ENCODE results near the gene PRR20D.
"Not testable (repeated sequence)": the region's sequence is repeated elsewhere in the genome, so short reads cannot be mapped to it uniquely, and the experiment has no call there.

The PRR20D gene

DNA sequence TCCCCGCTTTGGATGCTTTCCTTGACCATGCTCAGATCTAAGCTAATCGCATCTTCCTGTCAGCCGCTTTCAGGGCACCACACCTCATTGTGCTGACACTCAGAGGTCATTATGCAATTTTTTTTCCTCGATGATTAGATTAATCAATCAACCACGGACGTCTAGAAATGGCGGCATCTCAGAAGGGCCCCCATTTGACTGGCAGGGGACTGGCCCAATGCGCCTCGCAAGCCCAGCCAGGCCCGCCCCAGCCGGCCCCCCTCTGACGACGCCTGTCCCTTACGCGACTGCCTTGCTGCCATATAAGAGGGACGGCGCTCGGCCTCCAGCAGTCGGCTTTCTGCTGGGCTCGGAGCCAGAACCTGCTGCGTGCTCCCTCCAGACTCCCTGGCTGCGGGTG lies at the start of gene PRR20D:
Gene PRR20D (plus strand): TSS at position 301 of the 400 bp plus-strand sequence. CDS start 387 bp downstream, outside the sequence.
- not testable (repeated sequence) for DNase-seq (ENCODE audit: low read depth in 2 of 2)

- DNase-seq (ENCODE audit: low read depth in 2 of 2), result no peak
Observed at GRCh38 chr13:57114945-57115344, 45.5 kb upstream of the PRR20D start.

GRCh38 chr13:57123681-57124080 lies 36.8 kb upstream of the PRR20D start:
- DNase-seq (ENCODE audit: low read depth in 2 of 2), result no peak

DNA sequence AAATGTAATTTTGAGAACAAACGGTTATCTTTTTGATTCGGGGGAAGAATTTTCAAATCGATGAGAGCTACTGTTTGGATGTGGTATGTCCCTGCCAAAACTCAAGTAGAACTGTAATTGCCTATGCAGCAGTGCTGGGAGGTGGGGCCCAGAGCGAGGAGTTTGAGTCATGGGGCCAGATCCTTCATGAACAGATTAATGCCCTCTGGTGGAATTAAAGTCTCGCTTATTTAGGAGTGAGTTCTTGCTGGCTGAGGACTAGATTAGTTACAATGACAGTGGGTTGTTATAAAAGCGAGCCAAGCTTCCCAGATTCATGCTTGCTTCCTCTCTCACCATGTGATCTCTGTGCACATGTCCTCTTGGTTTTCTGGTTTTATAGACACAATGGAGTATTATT lies 31.5 kb upstream of the PRR20D start:
- no peak for DNase-seq (ENCODE audit: low read depth in 2 of 2)

DNA sequence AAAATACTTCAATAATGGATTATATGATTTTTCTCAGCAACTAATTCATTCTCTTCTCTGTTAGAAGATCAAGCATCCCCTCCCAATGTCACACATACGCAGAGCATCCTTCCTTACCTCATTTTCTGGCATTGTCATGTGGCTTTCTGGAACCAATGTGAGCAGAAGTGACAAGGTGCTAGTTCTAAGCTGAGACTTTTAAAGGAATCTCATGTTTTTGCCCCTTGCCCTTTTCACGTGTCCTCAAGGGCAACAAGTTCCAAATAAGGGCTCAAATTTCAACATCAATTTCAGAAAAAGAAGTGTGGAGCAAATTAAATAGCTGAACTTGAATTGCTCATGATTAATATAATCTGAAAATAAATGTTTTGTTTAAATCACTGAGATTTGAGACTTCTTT lies 24.3 kb upstream of the PRR20D start:
- DNase-seq (ENCODE audit: low read depth in 2 of 2), result no peak

DNA sequence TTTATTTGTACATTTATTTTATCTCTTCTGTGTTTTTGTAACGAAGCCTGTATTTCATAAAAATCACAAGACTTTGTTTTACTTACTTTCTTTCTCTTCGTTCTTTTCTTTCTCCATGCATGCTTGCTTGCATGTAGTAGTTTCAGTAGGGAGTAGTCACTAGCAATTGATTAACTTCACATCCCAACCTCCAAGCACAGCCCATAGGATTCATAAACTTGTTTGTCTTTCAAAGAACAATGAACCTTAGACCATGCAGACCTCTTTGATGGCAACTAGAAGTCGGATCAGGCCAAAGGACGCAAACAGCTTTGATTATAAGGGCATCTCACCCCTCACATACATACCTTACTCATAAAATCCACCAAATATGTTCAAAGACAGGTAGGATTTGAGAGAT lies 22.8 kb upstream of the PRR20D start:
- no peak for DNase-seq (ENCODE audit: low read depth in 2 of 2)

- DNase-seq (ENCODE audit: low read depth in 2 of 2), result no peak
Observed at GRCh38 chr13:57138988-57139387, 21.4 kb upstream of the PRR20D start.

DNA sequence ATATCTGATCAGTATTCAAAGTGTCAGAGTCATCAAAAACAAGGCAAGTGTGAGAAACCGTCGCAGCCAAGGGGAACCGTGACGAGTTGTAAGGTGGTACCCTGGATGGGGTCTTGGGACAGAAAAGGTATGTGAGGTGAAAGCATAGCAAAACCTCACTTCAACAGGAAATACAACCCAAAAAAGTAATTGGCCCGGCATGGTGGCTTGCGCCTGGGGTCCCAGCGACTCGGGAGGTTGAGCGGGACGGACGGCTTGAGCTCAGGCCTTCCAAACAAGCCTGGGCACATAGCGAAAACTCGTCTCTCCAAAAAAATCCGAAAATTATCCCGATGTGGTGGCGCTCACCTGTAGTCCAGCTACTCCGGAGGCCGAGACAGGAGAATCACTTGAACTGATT lies 20.7 kb upstream of the PRR20D start:
- not testable (repeated sequence) for DNase-seq (ENCODE audit: low read depth in 2 of 2)

- not testable (repeated sequence) for DNase-seq (ENCODE audit: low read depth in 2 of 2)
Observed at GRCh38 chr13:57140235-57140968, 20.0 kb upstream of the PRR20D start, which contains the start of gene PRR20A. Gene PRR20A, plus strand, starts transcription at chr13:57140918. Its CDS starts 387 bp downstream, at chr13:57141305.

DNA sequence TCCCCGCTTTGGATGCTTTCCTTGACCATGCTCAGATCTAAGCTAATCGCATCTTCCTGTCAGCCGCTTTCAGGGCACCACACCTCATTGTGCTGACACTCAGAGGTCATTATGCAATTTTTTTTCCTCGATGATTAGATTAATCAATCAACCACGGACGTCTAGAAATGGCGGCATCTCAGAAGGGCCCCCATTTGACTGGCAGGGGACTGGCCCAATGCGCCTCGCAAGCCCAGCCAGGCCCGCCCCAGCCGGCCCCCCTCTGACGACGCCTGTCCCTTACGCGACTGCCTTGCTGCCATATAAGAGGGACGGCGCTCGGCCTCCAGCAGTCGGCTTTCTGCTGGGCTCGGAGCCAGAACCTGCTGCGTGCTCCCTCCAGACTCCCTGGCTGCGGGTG lies 13.2 kb upstream of the PRR20D start, which contains the start of gene PRR20B:
Gene PRR20B (plus strand): TSS at position 301 of the 400 bp plus-strand sequence. CDS start 387 bp downstream, outside the sequence.
- DNase-seq (ENCODE audit: low read depth in 2 of 2), result not testable (repeated sequence)

DNA sequence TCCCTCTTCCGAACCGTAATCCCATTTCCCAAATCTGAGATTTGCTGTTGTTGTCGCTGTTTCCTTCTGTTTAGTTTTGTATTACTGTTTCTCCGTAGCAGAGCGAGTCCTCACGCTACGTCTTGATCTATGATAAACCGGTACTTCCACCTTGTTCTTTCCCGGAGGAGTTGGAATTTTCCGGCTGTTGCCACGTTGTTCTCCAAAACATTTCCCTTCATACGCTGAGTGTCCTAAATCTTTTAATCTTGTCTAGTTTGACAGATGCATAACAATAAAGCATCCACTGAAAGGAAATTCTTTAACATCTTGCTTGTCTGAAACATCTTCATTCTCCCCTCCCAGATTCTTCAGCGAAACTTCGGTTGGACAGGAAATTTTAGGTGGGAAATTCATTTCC lies 12.3 kb upstream of the PRR20D start:
- not testable (repeated sequence) for DNase-seq (ENCODE audit: low read depth in 2 of 2)

DNA sequence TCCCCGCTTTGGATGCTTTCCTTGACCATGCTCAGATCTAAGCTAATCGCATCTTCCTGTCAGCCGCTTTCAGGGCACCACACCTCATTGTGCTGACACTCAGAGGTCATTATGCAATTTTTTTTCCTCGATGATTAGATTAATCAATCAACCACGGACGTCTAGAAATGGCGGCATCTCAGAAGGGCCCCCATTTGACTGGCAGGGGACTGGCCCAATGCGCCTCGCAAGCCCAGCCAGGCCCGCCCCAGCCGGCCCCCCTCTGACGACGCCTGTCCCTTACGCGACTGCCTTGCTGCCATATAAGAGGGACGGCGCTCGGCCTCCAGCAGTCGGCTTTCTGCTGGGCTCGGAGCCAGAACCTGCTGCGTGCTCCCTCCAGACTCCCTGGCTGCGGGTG lies 6.7 kb upstream of the PRR20D start, which contains the start of gene PRR20C:
Gene PRR20C (plus strand): TSS at position 301 of the 400 bp plus-strand sequence. CDS start 387 bp downstream, outside the sequence.
- DNase-seq (ENCODE audit: low read depth in 2 of 2), result not testable (repeated sequence)

DNA sequence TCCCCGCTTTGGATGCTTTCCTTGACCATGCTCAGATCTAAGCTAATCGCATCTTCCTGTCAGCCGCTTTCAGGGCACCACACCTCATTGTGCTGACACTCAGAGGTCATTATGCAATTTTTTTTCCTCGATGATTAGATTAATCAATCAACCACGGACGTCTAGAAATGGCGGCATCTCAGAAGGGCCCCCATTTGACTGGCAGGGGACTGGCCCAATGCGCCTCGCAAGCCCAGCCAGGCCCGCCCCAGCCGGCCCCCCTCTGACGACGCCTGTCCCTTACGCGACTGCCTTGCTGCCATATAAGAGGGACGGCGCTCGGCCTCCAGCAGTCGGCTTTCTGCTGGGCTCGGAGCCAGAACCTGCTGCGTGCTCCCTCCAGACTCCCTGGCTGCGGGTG lies 6.5 kb downstream of the PRR20D start, which contains the start of gene PRR20E:
Gene PRR20E (plus strand): TSS at position 301 of the 400 bp plus-strand sequence. CDS start 387 bp downstream, outside the sequence.
- not testable (repeated sequence) for DNase-seq (ENCODE audit: low read depth in 2 of 2)

DNA sequence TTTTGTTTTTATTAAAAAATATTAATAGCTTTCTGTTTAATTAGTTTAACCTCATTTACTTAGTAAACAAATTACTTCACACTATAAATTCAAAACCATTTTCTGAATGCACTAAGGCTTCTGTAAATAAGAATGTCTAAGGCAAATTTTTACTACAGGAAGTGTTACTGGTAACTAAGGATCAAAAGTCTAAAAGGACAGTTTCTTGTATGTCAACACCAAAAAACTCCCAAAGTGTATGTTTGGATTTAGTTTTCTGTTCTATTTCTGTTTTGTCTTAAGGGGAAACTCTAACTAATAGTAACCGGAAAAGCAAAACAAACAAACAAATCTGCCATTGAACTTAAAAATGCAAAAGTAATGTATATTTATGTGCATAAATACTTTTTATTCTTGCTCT lies 31.2 kb downstream of the PRR20D start:
- no peak for DNase-seq (ENCODE audit: low read depth in 2 of 2)

GRCh38 chr13:57212989-57213388 lies 52.6 kb downstream of the PRR20D start:
- no peak for DNase-seq (ENCODE audit: low read depth in 2 of 2)
